NCI-H187 treated with DMSO at 0.1 percent for 48 hours (cell line): ENCODE measurements around the gene GPR42.
"Not testable (repeated sequence)": the region's sequence is repeated elsewhere in the genome, so short reads cannot be mapped to it uniquely, and the experiment has no call there.

ENCODE experiments used
- DNase-seq: peaks from one replicate; lab custom pipeline; 2025; lab: John Stamatoyannopoulos, UW

The GPR42 gene

DNA sequence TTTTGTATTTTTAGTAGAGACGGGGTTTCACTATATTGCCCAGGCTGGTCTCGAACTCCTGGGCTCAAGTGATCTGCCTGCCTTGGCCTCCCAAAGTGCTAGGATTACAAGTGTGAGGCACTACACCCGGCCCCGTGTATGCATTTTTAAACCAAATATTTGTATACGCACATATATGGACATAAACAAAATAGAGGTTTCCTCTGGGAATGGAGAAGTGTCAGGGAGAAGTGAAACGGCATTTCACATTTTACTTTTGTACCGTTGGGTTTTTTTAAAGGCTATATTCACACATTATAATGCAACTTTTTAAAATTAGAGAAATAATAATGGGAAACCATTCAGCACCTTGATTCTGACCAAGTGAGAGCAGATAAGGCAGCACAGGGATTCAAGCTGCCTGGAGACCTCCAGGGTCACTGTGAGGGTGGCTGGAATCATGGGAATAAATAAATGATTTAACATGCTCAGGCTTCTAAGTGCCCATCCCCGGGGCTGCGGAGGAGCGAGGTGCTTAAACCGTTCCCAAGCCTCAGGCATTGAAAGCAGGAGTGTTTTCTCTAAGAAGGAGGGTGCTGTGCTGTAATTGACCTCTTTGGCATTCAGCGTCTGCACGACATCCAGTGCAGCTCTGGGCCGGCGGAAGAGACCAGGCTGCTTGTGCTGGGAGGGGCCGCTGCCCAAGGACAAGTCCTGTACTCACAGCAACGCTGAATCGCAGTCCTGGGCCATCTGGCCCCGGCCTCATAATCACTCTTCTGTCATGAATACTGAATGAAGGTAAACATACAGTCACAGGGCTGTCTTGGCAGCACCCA, 24.7 kb downstream of the GPR42 start:
- no peak for DNase-seq

DNA sequence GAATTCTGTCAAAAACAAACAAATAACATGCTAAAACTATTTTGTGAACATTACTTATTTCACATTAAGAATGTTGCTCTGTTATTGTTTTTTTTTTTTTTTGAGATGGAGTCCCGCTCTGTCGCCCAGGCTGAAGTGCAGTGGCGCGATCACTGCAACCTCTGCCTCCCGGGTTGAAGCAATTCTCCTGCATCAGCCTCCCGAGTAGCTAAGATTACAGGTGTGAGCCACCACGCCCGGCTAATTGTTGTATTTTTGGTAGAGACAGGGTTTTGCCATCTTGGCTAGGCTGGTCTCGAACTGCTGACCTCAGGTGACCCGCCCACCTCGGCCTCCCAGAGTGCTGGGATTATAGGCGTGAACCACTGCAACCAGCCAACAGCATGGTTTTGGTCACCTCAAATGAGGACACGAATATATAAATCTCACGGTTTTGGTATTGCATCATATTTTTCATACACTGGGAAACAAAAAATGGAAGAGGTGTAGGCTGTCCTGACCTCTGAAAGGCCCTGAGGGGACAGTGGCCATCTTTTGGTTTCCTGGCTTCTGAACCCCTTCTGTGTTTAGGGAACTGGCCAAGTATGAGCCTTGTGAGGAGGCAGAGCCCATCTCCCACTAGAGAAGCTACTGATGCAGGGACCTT, 25.5 kb downstream of the GPR42 start:
- DNase-seq, result no peak

DNA sequence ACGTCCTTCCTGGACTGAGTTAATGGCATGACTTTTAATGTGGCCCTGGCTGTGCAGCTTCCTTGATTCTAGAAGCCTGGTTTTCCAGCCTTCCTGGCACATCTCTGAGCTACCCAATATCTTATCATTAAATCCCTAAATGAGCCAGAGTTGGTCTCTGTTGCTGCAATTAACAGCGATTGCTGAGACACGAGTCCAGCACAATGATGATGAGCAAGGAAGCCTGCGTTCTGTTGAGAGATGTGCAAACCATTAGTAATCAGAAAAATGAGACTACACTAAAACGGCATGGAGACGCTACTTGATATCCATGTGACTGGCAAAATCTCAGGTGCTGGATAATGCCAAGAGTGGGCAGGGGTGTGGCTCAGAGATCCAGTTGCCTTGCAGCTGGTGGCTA, 26.2 kb downstream of the GPR42 start:
- DNase-seq, result no peak

DNA sequence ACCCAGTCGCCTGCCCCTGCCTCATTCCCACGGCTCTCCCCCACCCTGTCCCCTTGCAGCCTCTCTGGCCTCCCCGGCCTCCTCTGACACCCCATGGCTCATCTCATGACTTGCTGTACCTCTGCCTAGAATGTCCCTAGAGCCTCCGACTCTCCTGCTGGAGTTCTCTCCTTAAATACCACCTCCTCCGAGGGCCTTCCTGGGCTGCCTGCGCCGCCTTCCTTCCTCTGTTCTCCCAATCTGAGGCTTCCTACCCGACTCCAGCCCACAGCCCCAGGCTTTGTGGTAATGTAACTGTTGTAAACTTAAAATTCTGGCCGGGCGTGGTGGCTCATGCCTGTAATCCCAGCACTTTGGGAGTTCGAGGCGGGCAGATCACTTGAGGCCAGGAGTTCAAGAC, 27.7 kb downstream of the GPR42 start:
- no peak for DNase-seq

DNA sequence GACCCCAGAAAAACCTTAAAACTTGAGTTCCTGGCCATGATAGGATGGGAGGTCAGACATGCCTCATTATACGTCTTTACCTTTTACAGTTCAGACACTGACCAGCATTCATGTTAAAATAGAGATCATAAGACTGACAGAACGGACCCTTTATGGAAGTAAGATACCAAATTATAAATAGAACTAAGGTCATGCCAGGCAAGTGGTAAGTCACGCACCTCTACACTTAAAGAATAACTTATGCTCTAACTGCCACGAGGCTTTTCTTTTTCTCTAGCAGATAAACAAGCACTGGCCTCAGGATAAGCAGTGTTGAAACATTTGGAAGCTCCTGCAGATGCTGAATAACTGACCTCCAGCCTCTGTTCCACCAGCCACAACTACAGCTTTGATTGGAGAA, 28.4 kb downstream of the GPR42 start:
- no peak for DNase-seq

DNA sequence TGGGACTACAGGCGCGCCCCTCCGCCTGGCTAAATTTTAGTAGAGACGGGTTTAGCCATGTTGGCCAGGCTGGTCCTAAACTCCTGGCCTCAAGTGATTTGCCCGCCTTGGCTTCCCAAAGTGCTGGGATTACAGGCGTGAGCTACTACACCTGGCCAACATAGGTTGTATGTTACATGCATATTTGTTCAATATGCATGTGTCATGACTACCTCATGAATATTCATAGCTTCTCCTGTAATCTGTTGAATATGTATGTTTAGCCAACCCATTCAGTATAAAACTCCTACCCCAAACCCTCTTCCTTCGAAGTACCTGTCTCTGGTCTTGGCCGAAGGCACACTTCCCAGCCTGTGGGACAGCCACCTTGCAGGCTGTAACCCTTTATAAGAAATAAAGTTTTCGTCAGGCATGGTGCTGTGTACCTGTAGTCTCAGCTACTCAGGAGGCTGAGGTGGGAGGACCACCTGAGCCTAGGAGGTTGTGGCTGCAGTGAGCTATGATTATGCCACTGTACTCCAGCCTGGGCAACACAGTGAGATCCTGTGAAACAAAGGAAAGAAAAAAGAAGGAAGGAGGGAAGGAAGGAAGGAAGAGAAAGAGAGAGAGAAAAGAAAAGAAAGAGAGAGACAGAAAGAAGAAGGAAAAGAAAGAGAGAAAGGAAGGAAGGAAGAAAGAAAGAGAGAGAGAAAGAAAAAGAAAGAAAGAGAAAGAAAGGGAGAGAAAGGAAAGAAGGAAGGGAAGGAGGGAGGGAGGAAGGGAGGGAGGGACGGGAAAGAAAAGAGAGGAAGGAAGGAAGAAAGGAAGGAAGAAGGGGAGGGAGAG, 29.3 kb downstream of the GPR42 start:
- DNase-seq, result no peak

DNA sequence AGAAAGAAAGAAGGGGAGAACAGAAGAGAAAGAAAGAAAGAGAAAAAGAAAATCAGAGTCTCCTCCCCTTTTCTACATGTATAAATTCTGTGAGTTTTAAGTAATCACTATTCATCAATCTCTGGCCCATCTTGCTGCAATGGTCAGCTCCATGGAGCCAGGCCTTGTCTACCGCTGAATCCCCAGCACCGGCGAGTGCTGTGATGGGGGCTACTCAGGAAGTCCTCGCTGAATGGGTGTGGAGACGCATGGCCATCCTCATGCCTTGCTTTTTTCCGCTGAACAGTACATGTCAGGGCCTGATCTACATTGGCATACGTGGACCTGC, 29.9 kb downstream of the GPR42 start:
- no peak for DNase-seq

DNA sequence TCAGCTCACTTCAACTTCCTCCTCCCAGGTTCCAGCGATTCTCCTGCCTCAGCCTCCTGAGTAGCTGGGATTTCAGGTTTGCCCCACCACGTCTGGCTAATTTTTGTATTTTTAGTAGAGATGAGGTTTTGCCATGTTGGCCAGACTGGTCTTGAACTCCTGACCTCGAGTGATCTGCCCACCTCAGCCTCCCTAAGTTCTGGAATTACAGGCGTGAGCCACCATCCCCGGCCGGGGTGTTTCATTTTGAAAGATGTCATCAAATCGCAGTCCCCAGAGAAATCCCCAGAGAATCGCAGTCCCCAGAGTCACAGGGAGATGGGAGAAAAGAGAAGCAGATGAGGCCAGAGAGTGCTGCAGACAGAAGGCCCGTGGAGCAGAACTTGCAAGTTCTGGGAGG, 30.5 kb downstream of the GPR42 start:
- not testable (repeated sequence) for DNase-seq

DNA sequence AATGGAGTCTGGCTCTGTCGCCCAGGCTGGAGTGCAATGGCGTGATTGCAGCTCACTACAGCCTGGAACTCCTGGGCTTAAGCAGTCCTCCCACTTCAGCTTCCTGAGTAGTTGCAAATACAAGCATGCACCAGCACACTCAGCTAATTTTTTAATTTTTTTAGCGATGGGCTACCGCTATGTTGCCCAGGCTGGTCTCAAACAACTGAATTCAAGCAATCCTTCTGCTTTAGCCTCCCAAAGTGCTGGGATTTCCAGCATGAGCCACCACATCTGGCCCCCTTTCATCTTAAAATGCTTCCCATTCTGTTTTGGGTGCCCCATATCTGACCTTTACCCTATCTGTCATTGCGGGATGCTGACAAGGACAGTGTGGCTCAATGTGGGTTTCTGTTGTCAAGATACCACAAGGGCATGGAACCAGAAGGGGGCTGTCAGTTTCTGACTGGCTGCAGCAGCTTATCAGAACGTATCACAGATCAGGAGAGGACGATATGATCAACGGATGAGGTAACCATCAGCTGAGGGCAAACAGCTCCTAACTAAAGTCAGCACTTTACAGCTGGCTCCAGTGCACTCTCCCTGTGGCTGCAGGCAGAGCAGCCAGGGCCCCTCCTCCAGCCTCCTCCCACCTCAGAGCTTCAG, 32.4 kb downstream of the GPR42 start:
- DNase-seq, result no peak

DNA sequence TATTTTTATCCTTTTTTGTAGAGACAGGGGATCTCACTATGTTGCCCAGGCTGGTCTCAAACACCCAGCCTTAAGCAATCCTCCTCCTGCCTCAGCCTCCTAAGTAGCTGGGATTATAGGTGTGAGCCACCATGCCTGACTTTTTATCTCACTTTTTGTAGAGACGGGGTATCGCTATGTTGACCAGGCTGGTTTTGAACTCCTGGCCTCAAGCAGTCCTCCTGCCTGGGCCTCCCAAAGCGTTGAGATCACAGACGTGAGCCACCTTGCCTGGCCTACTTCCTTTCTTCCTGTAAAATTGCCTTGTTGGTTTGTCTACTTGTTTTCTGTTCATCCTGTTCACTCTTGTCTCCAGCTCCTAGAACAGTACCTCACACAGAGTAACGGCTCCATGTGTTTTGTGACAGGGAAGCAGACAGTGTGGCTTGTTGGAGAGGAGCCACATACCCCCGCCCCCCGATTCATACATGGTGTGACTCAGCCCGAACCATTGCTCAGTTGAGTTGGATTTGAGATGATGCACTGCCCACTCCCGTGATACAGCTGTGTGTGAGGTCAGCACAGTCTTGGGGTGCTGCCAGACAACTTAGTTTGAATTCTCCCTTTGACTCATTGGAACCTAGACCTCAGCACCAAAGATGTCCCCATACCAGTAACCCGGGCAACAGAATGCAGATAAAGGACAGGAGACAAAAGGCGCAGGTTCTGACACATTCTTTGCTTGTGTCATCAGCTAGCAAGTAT, 34.2 kb downstream of the GPR42 start:
- DNase-seq, result no peak

DNA sequence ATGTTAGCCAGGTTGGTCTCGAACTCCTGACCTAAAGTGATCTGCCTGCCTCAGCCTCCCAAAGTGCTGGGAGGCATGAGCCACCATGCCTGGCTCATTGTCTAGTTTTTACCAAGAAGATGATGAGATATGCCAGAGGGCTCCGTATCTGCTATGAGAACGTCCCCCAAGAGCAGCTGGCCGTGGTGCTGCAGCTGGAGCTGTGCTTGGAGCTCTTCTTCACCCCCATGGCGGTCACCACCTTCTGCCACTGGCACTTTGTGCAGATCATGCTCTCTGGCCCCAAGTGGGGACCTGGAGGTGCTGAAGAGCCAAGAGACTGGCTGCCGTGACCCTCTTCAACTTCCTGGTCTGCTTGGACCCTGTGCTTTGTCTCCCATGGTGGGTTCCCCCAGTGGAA, 36.8 kb downstream of the GPR42 start:
- no peak for DNase-seq

DNA sequence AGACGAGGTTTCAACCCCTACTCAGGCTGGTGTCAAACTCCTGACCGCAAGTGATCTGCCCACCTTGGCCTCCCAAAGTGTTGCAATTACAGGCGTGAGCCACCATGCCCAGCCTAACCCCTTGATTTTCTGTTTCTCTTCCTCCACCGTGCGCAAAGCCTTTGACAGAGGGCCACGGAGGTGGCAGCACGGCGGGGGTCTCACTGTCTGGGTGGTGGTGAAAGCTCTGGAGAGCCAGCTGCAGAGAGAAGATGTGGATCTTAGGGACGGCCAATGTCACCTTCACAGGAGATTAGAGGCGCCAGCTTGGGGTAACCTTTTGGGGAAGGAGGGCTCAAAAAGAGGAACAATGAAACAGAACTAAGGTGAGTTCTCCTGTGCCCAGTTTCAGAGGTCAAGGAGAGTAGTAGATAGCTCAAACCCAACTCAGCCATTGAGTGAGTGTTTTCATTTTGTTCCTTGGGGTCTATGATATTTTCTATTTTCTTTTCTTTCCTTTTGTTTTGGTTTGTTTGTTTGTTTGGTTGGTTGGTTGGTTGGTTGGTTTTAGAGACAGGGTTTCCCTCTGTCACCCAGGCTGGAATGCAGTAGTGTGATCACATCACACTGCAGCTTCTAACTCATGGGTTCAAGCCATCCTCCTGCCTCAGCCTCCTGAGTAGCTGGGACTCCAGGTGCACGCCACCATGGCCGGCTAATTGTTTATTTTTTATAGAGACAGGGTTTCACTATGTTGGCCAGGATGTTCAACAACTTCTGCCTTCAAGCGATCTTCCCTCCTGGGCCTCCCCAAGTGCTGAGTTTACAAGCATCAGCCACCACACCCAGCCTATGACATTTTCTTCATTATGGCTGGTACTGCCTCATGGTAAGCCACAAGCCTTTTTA, 37.7 kb downstream of the GPR42 start:
- no peak for DNase-seq

DNA sequence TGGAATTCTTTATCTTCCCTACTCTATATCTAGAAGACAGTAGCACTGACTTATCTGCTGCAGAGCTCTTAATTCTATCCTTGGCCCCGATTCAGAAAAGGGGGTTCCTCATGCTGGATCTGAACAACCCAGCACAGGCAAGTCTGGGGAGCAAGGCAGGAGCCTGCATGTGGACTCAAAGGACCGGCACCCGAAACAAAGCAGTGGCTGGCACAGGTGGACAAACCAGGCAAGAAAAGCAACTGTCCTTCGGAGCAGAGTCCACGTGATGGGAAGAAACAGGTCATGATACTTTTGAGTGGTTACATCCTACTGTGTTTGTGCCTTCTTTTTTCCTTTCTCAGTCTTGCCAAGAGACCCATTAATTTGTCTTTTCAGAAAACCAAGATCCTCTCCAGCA, 38.3 kb downstream of the GPR42 start:
- DNase-seq, result no peak

DNA sequence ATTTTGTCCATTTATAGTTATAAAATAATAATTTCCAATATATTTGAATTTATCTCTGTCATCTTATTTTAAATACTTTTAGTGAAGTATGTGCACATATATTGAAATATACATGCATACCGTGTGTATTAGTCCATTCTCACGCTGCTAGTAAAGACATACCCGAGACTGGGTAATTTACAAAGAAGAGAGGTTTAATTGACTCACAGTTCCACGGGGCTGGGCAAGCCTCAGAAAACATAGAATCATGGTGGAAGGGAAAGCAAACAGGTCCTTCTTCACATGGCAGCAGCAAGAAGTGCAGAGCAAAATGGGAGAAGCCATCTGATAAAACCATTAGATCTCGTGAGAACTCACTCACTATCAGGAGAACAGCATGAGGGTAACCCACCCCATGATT, 39.6 kb downstream of the GPR42 start:
- DNase-seq, result no peak

DNA sequence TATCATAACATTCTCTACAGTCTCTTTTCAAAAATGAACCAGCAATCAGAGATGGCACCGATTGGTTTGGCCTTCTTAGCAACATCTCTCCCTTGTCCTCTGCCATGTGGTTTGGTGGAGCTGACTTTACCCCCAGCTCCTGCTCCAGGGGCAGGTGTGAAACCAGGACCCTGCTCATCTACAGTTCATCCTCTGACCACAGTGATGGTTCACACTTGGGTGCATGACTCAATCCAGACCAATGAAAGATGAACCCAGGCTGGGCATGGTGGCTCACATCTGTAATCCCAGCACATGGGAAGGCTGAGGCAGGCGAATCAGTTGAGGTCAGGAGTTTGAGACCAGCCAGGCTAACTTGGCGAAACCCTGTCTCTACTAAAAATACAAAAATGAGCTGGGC, 43.6 kb downstream of the GPR42 start:
- no peak for DNase-seq

DNA sequence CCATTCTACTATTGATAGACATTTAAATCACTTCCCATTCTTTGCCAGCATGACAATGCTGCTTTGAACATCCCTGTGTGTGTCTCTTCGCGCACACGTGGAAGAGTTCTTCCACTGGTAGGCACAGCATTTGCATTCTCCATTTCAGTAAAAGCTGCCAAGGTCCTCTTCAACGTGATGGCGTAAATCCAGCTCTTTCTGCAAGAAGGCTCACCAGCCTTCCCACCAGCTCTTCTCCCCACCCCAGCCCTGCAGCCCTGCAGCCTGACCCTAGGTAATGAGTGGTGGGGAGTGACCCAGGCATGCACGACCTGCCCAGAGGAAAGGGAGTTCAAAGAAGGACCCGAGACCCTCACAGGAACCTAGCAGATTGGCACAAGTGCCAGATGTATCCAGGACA, 45.5 kb downstream of the GPR42 start:
- DNase-seq, result no peak

DNA sequence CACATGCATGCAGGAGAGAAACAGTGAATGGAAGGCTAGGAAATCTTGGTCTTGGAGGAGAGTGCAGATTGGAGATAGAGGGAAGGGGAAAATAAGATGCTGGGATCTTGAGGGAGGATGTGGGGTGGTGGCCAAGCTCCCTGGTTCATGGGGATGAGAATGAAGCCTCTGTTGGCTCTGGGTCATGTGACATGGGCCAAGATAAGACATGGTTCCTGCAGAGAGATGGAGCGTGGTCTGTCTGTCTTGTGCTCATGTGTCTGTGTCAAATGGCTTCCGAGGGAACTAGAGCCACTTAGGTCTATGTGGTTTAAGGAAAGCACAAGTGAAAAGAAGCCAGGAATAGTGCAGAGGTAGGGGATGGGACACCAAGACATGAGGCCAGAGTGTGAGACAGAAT, 46.4 kb downstream of the GPR42 start:
- DNase-seq, result no peak

DNA sequence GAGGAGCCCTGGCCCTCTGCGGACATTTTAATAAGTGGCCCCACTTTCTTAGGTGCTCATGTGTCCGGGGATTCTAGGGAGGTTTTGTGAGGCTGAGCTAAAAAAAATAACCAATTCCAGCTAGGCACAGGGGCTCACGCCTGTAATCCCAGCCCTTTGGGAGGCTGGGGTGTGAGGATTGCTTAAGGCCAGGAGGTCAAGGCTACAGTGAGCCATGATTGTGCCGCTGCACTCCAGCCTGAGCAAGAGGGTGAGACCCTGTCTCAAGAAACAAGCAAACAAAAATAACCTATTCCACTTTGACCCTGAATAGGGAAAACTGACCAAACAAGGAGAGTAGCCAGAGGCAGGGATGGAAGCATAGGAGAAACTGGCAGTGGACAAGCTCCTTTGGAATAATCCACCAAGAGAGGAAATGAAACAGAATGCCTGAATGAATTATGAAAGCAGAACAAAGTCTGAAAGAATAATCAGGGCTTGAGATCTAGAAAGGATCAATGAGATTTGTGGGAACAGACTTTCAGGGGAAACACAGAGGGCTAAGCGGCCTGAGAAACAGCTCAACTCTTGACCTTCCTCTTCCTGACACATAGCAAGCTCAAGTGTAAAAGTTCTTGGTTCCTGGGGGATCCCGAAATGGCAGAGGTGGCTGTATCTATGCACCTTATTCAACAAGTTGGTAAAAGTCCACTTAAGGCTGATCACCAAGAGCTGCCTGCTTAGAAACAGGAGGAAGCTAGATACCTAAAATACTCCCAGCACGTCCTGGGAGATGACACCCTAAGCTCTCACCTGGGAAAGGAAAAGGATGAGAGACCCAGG, 47.1 kb downstream of the GPR42 start:
- DNase-seq, result no peak

DNA sequence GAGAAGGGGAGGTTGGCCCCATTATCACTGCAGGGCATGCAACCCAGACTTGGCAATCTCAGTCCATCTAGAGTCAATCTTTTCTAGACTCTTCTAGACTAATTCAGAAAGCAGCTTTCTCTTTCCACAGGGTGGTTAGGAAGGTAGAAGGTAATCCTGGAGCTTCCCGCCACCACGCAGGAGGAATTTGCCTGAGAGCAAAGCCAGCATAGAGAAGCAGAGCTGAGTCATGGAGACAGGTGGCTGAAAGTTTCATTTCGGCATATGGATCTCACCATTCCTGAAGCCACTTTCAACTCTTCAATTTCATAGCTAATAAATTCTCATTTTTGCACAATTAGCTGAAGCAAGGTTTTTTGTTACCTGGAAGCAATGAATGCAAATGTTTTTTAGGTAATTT, 48.2 kb downstream of the GPR42 start:
- no peak for DNase-seq

DNA sequence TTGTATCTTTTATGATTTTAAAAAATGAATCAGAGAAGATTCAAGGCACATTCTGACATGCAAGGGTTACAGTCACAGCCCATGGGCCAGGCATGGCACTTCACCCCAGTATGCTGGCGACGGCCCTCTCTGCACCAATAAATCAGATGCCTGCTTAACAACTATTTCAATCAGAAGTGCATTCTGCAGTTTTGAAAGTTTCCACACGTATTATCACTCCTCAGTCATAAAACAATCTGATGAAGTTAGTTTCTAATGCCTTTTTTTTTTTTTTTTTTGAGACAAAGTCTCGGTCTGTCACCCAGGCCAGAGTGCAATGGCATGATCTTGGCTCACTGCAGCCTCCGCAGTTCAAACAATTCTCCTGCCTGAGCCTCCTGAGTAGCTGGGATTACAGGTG, 48.9 kb downstream of the GPR42 start:
- no peak for DNase-seq
